DMS153 treated with DMSO at 0.1 percent for 48 hours (cell line): ENCODE results near the gene MRPL42.
"Not testable (repeated sequence)": the region's sequence is repeated elsewhere in the genome, so short reads cannot be mapped to it uniquely, and the experiment has no call there.

ENCODE experiments used
- DNase-seq: peaks from one replicate; lab custom pipeline; 2025; ENCODE audit not compliant: unreplicated experiment; lab: John Stamatoyannopoulos, UW

Gene MRPL42

DNA sequence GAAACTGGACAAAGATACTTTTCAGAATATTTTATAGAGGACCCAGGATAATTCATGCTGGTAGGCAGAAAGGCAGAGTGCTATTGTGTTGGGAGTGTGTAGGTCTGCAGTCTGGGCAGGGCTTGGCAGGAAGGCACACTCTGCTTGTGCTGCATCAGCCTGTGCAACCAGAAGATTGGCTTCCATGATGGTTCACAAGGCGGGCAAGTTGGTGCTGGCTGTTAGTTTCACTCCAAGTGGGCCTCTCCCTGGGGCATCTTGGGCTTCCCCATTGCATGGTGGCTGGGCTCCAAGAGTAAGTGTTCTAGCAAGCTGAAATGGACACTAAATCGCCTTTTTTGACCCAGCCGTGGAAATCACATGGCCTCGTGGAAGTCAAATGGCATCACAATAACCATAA lies 23.7 kb upstream of the MRPL42 start:
- no peak for DNase-seq

DNA sequence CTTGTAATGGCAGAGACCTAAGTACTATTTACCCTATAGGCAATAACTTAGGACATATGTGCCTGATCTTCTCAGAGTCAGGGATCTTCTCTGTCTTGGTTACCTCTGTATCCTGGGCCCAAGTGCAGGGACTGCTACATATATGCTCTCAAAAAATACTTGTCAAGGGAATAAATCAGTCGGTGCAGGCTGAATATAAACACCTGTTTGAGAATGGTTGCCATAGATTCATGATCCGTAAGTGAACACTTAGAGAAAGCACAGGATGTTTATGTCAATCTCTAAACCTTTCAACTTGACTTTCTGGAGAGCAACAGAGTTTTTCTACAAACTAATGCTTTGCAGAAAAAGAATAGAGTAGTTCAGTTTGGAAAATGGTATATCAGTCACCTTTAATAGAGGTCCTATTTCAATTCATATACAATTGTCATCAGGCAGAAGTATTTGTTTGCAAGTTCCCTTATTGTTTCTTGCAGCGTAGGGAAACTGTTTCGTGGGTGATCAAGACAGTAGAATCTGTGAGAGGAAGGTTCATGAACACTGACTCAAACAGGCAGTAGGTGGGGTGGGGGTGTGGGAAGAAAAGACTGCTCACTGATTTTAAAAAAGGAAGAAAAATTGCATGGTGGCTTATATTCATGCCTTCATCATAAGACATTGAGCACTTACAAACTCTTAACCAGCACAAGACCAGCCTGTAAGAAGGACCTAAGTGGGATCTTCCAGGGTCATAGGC lies 19.6 kb upstream of the MRPL42 start:
- peak; percentile 51 for DNase-seq

DNA sequence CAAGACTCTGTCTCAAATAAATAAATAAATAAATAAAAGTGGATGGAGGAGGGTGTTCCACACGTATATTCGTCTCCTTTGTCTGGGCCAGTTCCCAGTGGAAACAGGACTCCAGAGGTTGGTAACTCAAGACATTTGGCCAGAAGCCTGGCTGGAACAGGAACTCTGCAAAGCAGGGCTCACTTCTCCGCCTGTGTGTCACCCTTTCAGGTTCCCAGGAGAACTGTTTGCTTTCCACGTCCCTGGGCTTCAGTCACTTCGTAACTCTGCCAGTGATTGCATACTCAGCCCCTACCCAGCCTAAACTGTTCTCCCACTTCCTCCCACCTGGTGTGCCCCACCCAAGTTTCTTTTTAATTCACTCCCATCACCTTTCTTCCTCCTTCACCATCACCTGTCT lies 18.5 kb upstream of the MRPL42 start:
- DNase-seq = no peak

DNA sequence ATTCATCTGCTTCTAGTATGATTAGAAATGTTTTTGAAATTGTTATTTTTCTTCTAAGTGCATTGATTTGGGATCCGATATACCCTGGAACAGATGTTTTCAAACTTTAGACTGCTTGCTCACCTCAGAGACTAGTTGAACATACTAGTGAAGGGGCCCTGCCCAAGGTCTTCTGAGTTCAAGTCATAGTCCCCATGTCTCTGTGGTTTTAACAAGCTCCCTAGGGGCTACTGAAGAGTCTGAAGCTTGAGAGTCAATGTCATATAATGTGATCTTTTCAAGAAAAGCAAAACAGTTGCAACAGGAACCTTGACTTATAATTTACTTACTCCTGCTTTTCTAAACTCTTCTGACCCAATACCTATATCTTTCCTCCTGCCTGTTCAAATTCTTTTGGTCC lies 18.0 kb upstream of the MRPL42 start:
- no peak for DNase-seq

DNA sequence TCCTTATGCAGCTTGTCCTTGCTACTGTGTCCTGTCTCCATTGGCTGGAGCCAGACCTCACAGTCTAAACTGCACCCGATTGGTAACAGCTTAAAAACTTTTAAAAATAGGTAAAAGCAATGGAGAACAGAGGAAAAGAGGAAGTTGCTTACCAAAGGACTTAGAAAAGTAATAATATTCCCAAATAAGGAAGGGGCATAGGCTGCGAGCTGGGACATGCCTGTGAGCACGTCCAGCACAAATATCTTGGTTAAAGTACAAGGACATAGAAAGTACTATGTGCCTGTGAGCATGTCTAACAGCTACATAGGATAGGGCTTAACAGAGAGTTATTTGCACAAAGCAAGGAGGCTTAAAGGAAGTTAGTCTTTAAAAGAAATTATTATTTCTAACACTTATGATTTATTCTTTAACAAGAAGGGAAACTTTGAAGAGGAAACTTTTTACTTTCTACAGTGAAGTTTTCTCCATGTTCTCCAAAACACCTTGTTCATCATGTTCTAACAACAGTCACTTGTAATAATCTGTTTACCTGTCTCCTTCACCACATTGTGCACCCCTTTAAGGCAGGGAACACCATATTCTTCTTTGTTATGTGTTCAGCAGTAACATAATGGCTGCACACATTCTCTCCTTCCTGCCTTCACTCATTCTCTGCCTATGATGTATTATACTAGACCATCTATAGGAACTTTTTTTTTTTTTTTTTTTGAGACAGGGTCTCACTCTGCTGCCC lies 15.7 kb upstream of the MRPL42 start:
- no peak for DNase-seq

DNA sequence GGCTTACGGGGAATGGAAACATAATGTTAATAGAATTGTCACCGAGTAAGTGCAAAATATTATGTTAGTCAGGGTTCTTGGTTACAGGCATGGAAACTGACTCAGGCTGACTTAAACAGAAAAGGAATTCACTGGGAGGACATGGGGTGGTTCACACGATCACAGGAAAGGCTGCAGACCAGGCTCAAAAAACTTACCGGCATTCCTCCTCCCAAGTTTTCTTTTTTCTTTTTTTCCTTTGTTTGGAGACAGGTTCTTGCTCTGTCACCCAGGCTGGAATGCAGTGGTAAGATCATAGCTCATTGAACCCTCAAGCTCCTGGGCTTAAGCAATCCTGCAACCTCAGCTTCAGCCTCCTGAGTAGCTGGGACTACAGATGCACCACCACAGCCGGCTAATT lies 13.7 kb upstream of the MRPL42 start:
- DNase-seq = no peak

DNA sequence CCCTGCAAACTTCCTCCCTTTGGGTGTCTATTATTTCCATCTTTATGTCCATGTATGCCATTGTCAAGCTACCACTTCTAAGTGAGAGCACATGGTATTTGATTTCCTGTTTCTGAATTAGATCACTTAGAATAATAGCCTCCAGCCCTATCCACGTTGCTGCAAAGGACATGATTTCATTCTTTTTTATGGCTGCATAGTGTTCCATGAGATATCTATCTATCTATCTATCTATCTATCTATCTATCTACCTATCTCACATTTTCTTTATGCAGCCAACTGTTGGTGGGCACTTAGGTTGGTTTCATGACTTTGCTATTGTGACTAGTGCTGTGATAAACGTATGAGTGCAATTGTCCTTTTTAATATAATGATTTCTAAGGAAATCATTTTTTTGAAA lies 11.2 kb upstream of the MRPL42 start:
- DNase-seq = no peak

DNA sequence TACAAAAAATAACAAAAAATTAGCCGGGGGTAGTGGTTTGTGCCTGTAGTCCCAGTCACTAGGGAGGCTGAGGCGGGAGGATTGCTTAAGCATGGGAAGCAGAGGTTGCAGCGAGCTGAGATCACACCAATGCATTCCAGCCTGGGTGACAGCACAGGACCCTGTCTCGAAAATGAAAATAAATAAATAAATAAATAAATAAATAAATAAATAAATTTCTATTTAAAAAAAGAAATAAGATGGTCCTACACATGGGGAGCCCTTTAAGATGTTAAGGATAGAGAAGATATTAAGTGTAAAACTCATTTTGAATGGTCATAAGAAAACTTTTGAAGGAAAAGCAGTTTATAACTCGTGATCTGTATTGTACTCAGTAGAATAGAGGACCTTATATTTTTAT lies 8.2 kb upstream of the MRPL42 start:
- DNase-seq = no peak

DNA sequence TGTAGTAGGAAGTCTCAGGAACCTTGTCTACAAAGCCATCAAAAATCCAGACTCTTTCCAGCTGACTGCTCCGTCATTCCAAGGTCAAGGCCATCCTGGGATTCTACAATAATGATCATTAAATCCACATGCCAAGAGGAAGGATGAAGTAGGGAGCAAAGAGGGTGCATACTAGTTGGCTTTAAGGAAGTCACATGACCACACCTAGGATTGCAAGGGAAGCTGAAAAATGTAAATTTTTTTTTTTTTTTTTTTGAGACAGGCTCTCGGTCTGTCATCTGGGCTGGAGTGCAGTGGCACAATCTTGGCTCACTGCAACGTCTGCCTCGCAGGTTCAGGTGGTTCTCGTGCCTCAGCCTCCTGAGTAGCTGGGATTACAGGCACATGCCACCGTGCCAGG lies 7.3 kb upstream of the MRPL42 start:
- no peak for DNase-seq

DNA sequence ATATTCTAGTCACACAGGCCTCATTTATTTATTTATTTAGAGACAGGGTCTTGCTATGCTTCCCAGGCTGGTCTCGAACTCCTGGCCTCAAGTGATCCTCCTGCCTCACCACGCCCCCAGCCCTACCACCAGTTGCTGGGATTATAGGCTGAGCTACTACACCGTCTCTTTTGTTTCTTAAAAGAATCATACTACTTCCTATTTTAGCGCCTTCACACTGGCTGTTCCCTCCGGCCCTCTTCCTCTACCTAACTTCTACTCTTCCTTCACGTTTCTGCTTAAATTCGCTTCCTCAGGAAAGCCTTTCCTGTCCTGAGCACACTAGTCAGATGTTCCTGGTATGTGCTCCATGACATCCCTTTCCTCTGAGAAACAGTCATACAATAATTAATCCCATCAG lies 6.4 kb upstream of the MRPL42 start:
- DNase-seq = no peak

DNA sequence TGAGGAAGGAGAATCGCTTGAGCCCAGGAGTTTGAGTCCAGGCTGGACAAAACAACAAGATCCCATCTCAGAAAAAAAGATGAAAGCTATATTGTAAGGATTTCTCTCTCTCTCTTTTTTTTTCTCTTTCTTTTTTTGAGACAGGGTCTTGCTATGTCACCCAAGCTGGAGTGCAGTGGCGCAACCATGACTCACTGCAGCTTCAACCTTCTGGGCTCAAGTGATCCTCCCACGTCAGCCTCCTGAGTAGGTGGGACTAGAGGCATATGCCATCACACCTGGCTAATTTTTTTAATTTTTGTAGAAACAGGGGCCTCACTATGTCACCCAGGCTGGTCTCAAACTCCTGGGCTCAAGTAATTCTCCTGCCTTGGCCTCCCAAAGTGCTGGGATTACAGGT lies 5.8 kb upstream of the MRPL42 start:
- no peak for DNase-seq

DNA sequence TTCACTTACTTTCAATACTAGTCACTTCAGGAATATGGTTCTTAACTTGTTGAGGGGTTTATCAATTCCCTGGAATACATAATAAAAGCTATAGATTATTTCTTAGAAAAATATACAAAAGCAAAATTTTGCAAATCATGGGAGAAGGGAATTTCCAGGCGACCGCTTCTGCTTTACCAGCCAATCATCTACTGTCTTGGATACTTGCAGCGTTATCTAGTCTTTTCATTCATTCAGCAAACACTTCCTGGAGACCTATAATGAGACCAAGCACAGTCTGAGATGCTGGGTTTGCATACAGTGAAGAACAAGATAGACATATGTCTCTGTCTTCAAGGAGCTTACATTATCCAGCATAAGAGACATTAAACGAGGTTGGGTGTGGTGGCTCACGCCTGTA lies 1.5 kb upstream of the MRPL42 start:
- no peak for DNase-seq

DNA sequence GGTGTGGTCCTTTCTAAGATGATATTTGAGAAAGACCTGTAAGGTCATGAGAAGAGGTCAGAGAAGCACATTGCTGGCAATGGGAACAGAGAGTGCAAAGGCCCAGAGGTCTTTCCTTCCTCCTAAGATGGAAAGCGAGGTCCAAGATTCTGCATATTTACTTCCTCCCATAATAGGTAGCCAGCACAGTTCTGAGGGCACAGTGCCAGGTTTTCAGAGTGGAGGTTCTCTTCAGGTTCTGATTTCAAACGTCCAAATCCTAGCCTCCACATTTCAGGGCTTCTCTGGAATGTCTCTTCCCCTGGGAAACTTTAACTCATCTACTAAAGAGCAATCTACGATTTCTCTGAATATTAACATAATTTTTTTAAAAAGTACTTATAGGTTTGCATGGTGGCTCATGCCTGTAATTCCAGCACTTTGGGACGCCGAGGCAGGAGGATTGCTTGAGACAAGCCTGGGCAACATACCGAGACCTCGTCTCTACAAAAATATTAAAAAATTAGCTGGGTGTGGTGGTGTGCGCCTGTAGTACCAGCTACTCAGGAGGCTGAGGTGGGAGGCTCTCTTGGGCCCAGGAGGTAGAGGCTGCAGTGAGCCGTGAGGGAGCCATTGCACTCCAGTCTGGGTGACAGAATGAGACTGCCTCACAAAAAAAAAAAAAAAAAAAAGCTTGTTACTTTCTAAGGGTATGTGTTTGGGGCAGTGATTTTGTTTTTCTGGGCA lies 526 bp upstream of the MRPL42 start:
- no peak for DNase-seq

DNA sequence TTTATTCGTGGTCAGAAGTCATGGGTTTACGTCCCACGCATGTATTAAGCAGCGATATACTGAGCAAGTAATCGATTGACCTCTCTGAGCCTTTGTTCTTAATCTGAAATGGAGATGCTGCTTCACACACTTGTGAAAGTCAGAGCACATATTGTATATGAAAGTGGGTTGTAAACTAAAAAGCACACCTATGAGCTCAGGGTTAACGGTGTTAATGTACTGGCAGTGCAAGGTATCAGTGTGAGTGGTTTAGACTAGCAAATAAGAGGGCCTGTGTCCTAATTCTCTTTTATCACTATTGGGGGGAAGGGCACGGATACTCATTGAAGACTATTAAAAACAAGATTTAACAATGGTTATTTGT lies 676 bp downstream of the MRPL42 start:
- DNase-seq = no peak

DNA sequence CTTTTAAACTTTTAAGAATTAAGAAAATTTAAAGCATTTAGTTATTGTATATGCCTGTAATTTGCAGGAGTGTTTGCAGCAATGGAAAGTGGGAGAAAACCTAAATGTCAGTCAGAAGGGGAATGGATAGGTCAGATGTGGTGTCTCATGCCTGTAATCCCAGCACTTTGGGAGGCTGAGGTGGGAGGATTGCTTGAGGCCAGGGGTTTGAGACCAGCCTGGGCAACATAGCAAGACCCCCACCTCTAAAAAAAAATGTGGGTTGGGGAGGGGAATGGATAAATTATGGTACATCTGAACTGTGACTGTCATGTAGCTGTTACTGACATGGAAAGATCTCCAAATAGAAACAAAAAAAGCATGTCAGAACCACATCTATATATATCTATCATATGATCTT lies 2.1 kb downstream of the MRPL42 start:
- no peak for DNase-seq

DNA sequence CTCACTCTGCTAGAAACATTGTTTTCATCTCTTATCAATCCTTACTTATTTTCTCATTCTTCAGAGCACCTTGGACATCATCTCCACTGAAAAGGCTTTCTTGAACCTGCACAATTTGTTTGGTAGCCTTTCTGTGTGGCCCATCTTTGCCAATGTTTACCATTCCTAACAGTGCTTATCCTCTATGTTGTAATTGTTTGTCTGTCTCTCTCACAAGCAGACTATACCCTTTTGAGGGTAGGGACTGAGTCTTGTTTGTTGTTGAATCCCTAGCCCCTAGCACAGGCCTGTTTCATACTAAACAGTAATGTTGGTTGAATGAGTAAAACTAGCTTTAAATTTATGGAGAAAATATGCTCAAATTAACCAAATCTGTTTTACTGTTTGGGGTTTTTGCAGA lies 9.2 kb downstream of the MRPL42 start:
- no peak for DNase-seq

DNA sequence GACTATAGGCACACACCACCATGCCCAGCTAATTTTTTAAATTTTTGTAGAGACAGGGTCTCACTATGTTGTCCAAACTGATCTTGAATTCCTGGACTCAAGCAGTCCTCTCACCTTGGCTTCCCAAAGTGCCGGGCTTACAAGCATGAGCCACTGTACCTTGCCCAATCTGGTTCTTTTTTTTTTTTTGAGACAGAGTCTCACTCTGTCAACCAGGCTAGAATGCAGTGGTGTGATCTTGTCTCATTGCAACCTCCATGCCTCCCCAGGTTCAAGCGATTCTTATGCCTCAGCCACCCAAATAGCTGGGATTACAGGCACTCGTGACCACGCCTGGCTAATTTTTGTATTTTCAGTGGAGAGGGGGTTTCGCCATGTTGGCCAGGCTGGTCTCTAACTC lies 15.4 kb downstream of the MRPL42 start:
- DNase-seq = no peak

DNA sequence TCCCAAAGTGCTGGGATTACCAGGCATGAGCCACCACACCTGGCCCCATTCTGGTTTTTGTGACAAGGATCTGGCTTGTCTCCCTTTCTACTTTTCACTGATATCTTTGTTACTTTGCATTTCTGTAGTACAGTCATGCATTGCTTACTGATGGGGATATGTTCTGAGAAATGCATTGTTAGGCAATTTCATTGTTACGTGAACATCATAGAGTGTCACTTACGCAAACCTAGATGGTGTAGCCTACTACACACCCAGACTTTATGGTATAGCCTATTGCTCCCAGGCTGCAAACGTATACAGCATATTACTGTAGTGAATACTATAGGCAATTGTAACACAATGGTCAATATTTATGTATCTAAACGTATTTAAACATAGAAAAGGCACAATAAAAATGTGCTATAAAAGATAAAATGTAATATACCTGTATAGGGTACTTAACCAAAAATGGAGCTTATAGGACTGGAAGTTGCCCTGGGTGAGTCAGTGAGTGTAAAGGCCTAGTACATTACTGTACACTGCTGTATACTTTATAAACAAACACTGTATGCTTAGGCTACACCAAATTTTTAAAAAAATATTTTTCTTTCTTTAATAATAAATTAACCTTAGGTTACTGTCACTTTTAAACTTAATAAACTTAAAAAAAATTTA lies 16.0 kb downstream of the MRPL42 start:
- no peak for DNase-seq

DNA sequence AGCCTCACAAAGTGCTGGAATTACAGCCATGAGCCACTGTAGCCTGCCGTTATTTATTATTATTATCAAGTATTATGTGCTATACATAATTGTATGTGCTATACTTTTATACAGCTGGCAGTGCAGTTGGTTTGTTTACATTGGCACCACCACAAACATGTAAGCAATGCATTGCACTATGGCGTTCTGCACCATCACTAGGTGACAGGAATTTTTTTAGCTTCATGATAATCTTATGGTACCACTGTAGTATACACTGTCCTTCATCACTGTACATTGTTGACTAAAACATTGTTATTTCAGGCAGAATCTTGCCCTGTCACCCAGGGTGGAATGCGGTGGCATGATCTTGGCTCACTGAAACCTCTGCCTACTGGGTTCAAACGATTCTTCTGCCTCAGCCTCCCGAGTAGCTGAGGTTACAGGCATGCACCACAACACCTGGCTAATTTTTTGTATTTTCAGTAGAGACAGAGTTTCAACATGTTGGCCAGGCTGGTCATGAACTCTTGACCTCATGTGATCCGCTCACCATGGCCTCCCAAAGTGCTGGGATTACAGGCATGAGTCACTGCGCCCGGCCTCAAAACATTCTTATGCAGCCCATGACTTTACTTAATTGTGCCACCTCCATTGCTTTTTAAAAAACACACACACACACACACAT lies 17.1 kb downstream of the MRPL42 start:
- DNase-seq = no peak

DNA sequence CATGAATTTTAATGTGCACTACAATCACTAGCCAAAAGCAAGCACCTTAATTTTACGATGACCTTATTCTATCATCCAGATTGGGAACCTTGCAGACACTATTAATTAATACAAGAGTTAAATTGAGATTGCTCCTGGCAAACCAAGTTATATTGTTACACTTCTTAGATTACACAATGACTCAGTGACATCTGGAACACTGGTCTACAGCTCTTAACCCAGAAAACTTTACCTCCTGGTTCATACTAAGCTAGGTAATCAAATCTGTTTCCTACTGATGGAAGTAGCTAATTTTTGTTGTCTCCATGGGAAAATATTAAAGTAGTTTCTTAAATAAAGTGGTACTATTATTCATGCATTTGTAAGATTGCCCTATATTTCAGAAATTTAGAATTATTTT lies 25.5 kb downstream of the MRPL42 start:
- DNase-seq = not testable (repeated sequence)

DNA sequence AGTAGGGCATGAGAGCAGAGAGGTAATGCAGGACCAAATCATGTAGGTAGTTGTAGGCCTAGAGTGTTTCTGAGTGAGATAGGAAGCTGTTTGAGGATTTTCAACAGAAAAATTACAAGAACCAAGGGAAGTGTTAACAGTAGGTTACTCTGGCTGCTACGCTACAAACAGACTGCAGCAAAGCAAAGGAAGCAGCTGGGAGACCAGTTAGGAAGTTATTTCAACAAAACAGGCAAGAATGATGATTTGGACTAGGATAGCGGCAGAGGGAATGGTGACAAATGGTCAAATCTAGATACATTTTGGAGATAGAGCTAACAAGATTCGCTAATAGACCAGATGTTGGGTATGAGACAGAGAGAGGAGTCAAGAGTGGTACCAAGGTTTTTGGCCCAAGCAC lies 26.8 kb downstream of the MRPL42 start:
- DNase-seq = no peak
